H1 (cell line): ENCODE data around the gene CPZ. TPM values are rescaled to one million over a fixed set of nuclear protein-coding genes. Genes with fewer than 3 reads are reported as not detected.

ENCODE experiments used
- ASH2L ChIP-seq: fragments of 200-600, 300-600 bp; sonication (generic); IDR thresholded peaks from one replicate; pipeline ENCODE4 v1.7.1; 2017; ENCODE audit warnings: low read length
- CHD7 ChIP-seq: fragments of 300-600 bp; sonication (generic); IDR thresholded peaks from 2 replicates; pipeline ENCODE4 v1.7.1; 2012; ENCODE audit warnings: low read length, moderate library complexity, mild to moderate bottlenecking, inconsistent platforms; ENCODE audit not compliant: insufficient replicate concordance
- E2F6 ChIP-seq: IDR thresholded peaks from 2 replicates; pipeline ENCODE4 v1.6.1; 2012; ENCODE audit warnings: inconsistent platforms
- EGR1 ChIP-seq: IDR thresholded peaks from 2 replicates; pipeline ENCODE4 v1.6.1; 2011; ENCODE audit warnings: low read depth, low read length, borderline replicate concordance
- GTF2F1 ChIP-seq: IDR thresholded peaks from 2 replicates; pipeline ENCODE4 v1.6.1; 2012; ENCODE audit warnings: low read depth, low read length, improper control_type of control experiment, borderline replicate concordance
- MAFK ChIP-seq: IDR thresholded peaks from 2 replicates; pipeline ENCODE4 v1.6.1; 2012; ENCODE audit warnings: low read depth, mild to moderate bottlenecking, improper control_type of control experiment, low read length
- RNF2 ChIP-seq: fragments of 200-900, 300-1000 bp; sonication (generic); IDR thresholded peaks from 2 replicates; pipeline ENCODE4 v1.7.1; 2016; ENCODE audit warnings: borderline replicate concordance, low read depth, mild to moderate bottlenecking, antibody characterized with exemption, low read length; ENCODE audit not compliant: poor library complexity, severe bottlenecking; ENCODE audit errors: missing control alignments
- polyA plus RNA-seq, 7 experiments: library from polyadenylated mRNA; depleted of rRNA in 3 of 7; stranded (reverse) in 5 of 7; unstranded in 2 of 7; fragments of >200 nt in 5 of 7; fragments of 200-250 nt in 2 of 7; gene quantifications; 1 replicate in 5 of 7; 2 replicates in 1 of 7; 4 replicates in 1 of 7; pipeline versions ENCODE4 v1.2.1 to v1.2.3, GENCODE V29; 2011 to 2013; ENCODE audit warnings: missing spikeins in 2 of 7, mixed read lengths in 2 of 7
- total RNA-seq: library from RNA; stranded (reverse); fragmentation: NEBNext Ultra II Directional; extraction: Animal tissue kit (Norgen Biotek cat#: 25700); gene quantifications from 2 replicates; pipeline ENCODE4 v1.2.1, GENCODE V29; 2021

CPZ gene
- total and polyA plus RNA-seq, 2 of the 8 experiments (the other 6 are each of a cell fraction or from before 2014, with no cell fraction given): 28.8 to 40.7 TPM

- TF ChIP-seq CHD7 (no peak), ASH2L (no peak), RNF2 (no peak), E2F6 (no peak), MAFK (no peak), EGR1 (no peak), GTF2F1 (no peak)
- TF ChIP-seq, all 59 proteins: peak for 0
Measured at GRCh38 chr4:8591114-8591513, 1.5 kb upstream of the CPZ start (continued).
